Activated CD8-positive, alpha-beta memory T cell treated with anti-CD3 and anti-CD28 coated beads for 36 hours (primary cell): ENCODE measurements around the gene BRSK2. TPM values are rescaled to one million over a fixed set of nuclear protein-coding genes. Genes with fewer than 3 reads are reported as not detected.

Experiments
- CTCF ChIA-PET: fragments of 350-600 bp; sonication (Branson Sonifier 250); formaldehyde crosslinking; loops from one replicate; lab custom pipeline; 2021; ENCODE audit warnings: antibody characterized with exemption; lab: Charles Lee
- POLR2A ChIA-PET: fragments of 350-600 bp; sonication (Branson Sonifier 250); formaldehyde crosslinking; loops from one replicate; lab custom pipeline; 2021; ENCODE audit warnings: antibody characterized with exemption; lab: Charles Lee
- total RNA-seq, 2 experiments: library from RNA; stranded (reverse); gene quantifications; one replicate each; pipeline ENCODE4 v1.2.3, GENCODE V29; 2021

Gene BRSK2
- total RNA-seq, 2 experiments from 2014 or later = 0.71 to 1.3 TPM

- POLR2A ChIA-PET = no interaction called here
- CTCF ChIA-PET = no interaction called here
These were observed 67.6 kb downstream of the BRSK2 start for GRCh38 chr11:1457326-1457680.

DNA sequence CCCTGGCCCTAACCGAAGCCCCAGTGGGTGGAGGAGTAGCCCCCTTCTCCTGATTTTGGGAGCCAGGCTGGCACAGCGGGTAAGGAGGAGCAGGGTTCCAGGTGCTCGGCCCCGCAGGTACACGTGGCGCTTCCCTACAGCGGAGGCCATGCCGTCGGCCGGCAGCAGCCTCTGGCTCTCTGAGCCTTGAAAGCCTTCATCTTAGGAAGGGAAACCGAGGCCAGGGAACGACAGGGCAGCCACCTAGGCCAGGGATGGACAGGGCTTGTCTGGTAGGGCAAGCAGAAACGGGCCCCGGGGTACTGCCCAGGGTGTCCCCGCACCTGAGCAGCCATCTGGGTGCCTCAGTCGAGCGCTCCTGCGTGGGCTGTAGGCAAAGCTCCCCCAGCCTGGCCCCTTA, 68.1 kb downstream of the BRSK2 start:
- ChIA-PET CTCF (no interaction called here), POLR2A (no interaction called here)

DNA sequence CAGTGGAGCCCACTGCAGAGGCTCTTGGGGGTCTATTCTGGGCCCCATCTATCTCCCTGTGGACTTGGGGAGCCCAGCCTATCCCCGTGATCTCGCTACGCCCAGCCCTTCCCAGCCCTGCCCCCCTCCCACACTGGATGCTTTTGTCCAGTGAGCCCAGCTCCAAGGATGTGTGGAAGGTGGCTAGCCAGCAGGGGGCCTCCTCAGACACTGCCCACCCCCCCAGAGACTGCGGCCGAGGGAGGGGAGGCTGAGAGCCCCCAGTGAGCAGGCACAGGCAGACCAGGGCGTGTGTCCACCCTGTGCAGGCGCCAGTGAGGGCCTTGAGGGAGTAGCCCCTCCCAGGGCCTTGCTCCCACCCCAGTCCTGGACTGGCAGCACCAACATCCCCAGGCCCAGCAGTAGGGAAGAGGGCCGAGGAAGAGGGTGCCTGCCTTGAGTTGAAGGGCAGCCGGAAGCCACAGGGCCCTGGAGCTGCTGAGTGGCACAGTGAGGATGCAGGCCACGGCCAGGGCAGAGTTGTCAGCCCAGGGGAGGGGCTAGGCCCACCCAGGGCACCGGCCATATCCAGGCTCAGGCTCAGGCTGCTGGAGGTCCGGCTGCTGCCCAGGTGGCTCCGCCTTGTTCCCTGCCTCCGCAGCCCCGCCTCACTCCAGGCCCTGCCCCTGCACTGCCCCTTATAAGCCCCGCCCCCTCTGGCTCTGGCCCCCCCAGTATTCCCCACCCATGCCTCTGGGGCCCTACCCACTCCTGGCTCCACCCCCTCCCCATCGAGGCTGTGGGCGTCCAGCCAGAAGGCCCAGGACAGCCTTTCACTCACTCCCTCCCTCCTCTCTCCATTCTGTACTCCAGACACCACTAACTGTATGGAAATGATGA, 68.8 kb downstream of the BRSK2 start:
- ChIA-PET CTCF (no interaction called here), POLR2A (no interaction called here)

DNA sequence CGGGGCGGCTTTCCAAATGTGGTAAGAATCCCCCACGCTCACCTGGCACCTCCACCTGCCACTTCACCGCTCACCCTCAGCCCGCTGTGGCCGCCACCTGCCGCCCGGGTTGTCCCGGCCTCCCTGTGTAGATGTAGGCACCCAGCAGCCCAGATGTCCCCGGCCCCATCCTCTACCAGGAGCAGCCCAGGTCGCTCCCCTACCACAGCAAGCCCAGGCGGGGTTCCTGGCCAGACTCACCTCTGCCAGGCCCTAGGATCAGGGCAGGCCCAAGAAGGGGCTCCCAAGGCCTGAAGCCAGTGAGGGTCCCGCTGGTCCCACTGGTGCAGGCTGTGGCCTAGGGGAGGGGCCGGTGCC, 69.5 kb downstream of the BRSK2 start:
- ChIA-PET POLR2A (no interaction called here), CTCF (no interaction called here)

DNA sequence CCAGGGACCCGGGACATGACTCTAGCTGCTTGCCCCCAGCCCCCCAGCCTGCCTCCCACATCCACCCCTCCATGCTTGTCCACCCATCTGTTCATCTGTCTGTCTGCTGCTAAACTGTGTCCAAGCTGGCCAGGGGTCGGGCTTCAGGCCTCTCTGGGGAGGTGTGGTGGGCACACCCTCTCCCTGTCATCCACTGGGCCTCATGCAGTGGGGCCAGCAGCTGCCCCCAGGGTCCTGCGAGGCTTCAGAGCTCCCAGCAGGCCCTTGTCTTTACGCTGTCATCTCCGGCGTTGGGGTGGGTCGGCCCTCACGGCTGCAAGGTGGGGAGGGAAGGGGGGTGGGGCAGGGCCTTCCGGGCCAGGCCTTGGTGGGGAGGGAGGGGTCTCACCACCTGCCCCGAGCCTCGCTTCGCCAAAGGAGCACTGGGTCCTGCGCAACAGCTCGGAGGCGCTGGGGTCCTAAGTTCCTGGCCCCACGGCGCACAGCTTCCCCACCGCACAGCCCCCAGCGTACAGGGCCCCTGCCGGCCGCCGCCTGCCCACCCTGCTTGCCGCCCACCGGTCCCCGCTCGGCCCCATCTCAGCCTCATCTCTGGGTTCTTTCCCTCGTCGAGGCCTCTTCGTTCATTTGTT, 70.1 kb downstream of the BRSK2 start:
- CTCF ChIA-PET = no interaction called here
- POLR2A ChIA-PET = interaction anchor here (0.6 kb wide), 1 partner anchor 575 kb away, joined by 3 read pairs; no protein-coding TSS in a partner anchor

GRCh38 chr11:1460396-1460985, 70.8 kb downstream of the BRSK2 start:
- POLR2A ChIA-PET = no interaction called here

DNA sequence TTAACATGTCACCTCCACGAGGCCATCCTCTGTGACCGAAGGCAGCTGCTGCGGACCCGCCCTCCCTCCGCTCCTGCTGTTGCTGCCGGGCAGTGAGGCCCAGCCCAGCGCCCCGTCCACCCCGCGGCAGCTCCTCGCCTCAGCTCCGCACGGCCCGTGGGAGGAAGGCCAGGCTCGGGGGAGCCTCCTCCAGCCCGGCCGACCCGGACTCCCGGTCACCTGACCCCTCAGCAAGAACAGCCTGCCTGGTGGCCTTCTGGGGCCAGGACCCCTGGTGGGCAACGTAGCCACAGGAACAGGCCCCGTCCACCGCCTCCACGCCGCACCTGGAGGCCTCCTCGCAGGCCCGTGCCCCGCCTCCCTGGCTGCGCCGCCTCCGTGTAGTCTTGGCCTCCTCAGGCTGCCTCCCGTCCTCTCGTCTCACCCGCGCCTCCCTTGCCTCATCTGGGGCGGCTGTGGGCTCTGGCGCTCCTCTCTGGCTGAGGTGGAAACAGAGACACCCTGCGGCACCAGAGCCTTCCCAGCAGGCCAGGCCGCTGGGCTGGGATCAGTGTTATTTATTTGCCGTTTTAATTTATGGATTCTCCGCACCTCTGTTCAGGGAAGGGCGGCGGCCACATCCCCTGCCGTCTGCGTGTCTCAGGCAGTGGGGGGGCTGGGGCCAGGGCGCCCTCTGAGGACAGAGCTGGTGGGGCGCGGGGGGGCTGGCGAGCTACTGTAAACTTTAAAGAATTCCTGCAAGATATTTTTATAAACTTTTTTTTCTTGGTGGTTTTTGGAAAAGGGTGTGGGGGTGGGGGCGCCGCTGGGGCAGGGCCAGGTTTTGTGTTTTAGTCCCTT, 71.5 kb downstream of the BRSK2 start:
- POLR2A ChIA-PET = no interaction called here
- CTCF ChIA-PET = no interaction called here

More at GRCh38 chr11:1460396-1460985, 70.8 kb downstream of the BRSK2 start:
- CTCF ChIA-PET = no interaction called here

DNA sequence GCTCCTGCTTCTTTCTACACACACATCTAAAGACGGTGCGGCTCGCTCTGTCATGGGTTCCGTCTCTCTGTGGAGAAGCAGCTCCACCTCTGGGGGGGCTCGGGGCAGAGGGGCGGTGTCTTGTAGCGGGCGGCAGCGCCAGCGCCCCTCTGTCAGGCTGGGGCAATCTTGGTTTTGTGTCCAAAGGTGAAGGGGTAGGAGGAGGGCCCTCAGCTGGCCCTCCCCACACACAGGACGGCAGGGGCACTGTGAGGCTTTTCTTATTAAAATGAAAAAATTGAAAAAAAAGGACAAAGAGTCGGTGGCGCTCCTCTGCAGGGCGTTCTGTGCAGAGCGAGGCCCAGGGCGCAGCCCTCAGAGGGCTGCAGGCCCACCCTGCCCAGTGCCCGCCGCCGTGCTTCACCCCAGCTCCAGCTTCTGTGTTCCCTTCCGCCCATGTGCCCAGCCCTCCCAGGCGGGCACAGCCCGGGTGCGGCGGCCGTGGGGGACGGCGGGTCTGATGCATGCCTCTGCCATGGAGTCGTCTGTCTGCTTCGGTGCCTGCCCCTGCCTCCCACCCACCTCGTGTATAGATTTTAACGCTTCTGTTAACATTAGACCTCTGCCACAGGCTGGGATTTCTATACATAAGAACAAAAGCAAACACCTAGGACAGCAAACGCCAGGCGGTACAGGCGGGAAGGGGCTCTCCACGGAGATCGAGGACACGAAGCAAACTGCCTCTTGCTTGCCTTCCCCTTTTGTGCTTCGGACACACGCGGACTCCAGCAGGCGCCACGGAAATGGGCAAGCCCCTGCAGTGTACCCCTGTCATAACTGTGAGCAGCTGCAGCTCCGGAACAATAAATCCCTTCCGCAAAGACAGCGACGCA, 72.3 kb downstream of the BRSK2 start:
- POLR2A ChIA-PET = no interaction called here

GRCh38 chr11:1462698-1462975, 72.9 kb downstream of the BRSK2 start:
- CTCF ChIA-PET = interaction anchor here (0.6 kb wide), 1 partner anchor 28 kb away, joined by 4 read pairs; no protein-coding TSS in a partner anchor
- POLR2A ChIA-PET = no interaction called here

More for the DNA sequence above, 72.3 kb downstream of the BRSK2 start:
- CTCF ChIA-PET = interaction anchor here (0.6 kb wide), 1 partner anchor 29 kb away, joined by 4 read pairs; no protein-coding TSS in a partner anchor

DNA sequence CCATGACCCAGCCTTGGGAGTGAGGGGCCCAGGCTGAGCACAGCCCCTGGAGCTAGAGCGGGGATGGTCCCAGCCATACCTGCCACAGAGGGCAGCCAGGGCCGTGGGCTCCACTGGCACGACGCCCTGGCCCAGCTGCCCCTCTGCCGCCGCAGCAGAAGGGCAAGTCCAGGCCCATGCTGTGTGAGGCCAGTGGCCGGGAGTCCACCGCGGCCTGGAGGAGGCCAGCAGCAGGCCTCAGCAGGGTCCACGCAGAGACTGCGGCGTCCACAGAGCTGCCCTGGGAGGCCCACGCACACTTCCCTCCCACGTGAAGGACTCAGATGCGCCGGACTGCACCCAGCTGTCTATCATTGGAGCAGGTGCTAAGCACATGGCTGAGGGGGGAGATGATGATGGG, 73.3 kb downstream of the BRSK2 start:
- CTCF ChIA-PET = interaction anchor here (0.6 kb wide), 1 partner anchor 28 kb away, joined by 4 read pairs; no protein-coding TSS in a partner anchor
- POLR2A ChIA-PET = no interaction called here

GRCh38 chr11:1466784-1467183, 77.0 kb downstream of the BRSK2 start:
- POLR2A ChIA-PET = no interaction called here
- CTCF ChIA-PET = no interaction called here

DNA sequence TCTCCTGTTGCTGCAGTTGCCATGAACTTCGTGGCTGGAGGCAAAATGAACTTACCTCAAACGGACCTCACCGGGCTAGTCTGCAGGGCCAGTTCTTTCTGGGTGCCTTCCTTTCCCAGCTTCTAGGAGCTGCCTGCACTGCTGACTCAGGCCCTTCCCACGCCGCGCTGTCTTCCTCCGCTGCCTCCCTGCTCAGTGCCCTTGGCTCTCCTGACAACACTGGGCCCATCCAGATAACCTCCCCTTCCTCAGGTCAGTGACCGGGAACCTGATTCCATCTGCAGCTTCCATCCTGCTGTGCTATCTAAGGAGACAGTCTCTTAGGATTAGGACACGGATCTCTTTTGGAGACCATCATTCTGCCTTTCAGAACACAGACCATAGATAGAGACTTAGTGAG, 77.5 kb downstream of the BRSK2 start:
- ChIA-PET CTCF (no interaction called here), POLR2A (no interaction called here)

- CTCF ChIA-PET = no interaction called here
- POLR2A ChIA-PET = no interaction called here
These were observed 78.3 kb downstream of the BRSK2 start for GRCh38 chr11:1468002-1468401.

DNA sequence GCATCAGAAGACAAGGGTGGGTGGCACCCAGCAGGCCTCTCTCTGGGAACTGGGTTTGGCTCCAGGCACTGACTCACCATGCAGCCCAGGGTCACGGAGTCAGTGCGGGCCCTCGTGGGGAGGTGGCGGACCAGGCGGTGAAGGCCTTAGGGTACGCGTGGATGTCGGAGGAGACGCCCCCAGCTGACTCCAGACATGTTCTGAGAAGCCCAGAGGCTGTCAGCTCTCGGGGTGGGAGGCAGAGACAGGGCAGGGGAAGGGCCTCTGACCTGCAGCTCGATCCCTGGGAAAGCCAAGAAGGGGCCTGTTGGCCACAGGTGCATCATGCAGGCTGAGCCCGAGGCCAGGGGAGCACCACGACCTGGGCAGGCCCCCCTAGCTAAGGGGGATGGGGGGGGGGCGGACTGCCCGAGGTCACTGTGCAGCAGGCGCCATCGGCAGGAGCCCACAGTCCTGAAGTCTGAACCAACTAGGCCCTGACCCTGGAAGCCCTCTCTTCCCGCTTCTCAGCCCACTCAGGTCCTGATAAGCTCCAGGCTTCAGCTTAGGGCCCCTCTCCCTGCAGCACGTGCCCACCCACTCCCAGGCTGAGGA, 78.8 kb downstream of the BRSK2 start:
- ChIA-PET POLR2A (no interaction called here), CTCF (no interaction called here)

GRCh38 chr11:1469287-1469910, 79.7 kb downstream of the BRSK2 start:
- ChIA-PET CTCF (no interaction called here), POLR2A (no interaction called here)

DNA sequence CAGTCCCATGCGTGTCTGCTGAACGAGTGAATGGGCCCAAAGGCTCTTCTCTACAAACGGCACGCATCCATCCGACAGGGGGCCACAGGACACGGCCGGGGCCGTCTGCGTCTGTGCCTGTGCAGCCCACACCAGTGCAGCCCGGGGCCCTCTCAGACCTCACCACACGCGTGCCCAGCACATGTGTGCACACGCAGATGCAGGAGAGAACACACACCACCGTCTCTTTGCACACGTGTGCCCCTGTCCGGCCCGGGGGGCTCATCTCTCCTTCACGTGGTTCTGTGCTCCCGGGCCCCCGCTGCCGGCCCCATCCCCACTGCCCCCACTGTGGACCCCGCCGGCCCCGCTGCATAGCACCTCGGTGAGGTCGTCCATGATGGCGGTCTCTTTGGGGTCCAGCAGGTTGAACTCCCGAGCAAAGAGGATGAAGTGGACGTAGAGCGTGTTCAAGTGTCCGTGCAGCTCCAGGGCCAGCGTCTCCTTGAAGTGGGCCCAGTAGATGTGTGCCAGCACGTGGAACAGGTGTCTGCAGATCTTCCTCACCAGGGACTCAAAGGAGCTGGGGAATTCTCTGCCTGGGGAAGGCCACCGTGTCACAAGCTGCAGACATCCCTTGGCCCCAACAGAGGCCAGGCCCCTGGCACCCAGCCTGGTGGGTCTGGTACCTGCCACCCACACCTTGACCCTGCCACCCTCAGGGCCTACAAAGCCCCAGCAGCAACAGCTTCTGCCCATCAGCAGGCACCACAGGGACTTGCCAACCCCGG, 80.4 kb downstream of the BRSK2 start:
- POLR2A ChIA-PET = no interaction called here
- CTCF ChIA-PET = interaction anchor here (0.6 kb wide), 1 partner anchor 495 kb away, joined by 3 read pairs; no protein-coding TSS in a partner anchor
